SJCRH30 (cell line): ENCODE results near the gene TRMT44. TPM values are rescaled to one million over a fixed set of nuclear protein-coding genes. Genes with fewer than 3 reads are reported as not detected.
"Not testable (repeated sequence)": the region's sequence is repeated elsewhere in the genome, so short reads cannot be mapped to it uniquely, and the experiment has no call there.

Experiments used
- DNase-seq, 2 experiments: peaks; one replicate each; pipeline ENCODE4 v3.0.0-alpha.2; 2015 to 2020
- H3K27ac ChIP-seq: fragments of 250-450 bp; sonication (Bioruptor Pico); 2 replicates; pipeline ENCODE4 v1.5.1; 2020; ENCODE audit warnings: mild to moderate bottlenecking, moderate library complexity
- H3K27me3 ChIP-seq: fragments of 250-450 bp; sonication (Bioruptor Pico); 2 replicates; pipeline ENCODE4 v1.5.1; 2020; ENCODE audit warnings: mild to moderate bottlenecking, moderate library complexity
- H3K36me3 ChIP-seq: fragments of 250-450 bp; sonication (Bioruptor Pico); 2 replicates; pipeline ENCODE4 v1.5.1; 2020; ENCODE audit warnings: mild to moderate bottlenecking, moderate library complexity
- H3K4me1 ChIP-seq: fragments of 250-450 bp; sonication (Bioruptor Pico); 2 replicates; pipeline ENCODE4 v1.5.1; 2020; ENCODE audit warnings: mild to moderate bottlenecking, moderate library complexity
- H3K4me3 ChIP-seq: fragments of 250-450 bp; sonication (Bioruptor Pico); 2 replicates; pipeline ENCODE4 v1.5.1; 2020; ENCODE audit warnings: mild to moderate bottlenecking, moderate library complexity
- H3K9me3 ChIP-seq: fragments of 250-450 bp; sonication (Bioruptor Pico); replicated peaks from 2 replicates; pipeline ENCODE4 v1.5.1; 2020; ENCODE audit warnings: mild to moderate bottlenecking, moderate library complexity
- total RNA-seq: library from RNA; depleted of rRNA; stranded (reverse); fragments of >200 nt; shearing (Covaris generic); gene quantifications from 2 replicates; pipeline ENCODE4 v1.2.3, GENCODE V29; 2014

TRMT44 gene
- total RNA-seq, 1 experiment from 2014 or later, result 14.3 TPM

- no peaks in the 10 kb centered on the region for H3K4me1 ChIP-seq
- H3K36me3 ChIP-seq, result peaks cover 21% of the 10 kb centered on the region
- H3K4me3 ChIP-seq, result no peak overlapping the region
- no peak overlapping the region for H3K27ac ChIP-seq
- no peak for DNase-seq
- no peaks in the 10 kb centered on the region for H3K9me3 ChIP-seq
- no peaks in the 10 kb centered on the region for H3K27me3 ChIP-seq
Measured at GRCh38 chr4:8412288-8412687, 28.3 kb upstream of the TRMT44 start.

GRCh38 chr4:8414377-8414776, 26.2 kb upstream of the TRMT44 start:
- no peak overlapping the region for H3K4me3 ChIP-seq
- H3K9me3 ChIP-seq, result no peaks in the 10 kb centered on the region
- DNase-seq, result no peak
- no peak overlapping the region for H3K27ac ChIP-seq
- H3K4me1 ChIP-seq, result peaks cover 8% of the 10 kb centered on the region
- H3K27me3 ChIP-seq, result no peaks in the 10 kb centered on the region
- H3K36me3 ChIP-seq, result peaks cover 23% of the 10 kb centered on the region

- DNase-seq, result no peak
- no peaks in the 10 kb centered on the region for H3K9me3 ChIP-seq
- peaks cover 8% of the 10 kb centered on the region for H3K4me1 ChIP-seq
- no peak overlapping the region for H3K27ac ChIP-seq
- H3K27me3 ChIP-seq, result no peaks in the 10 kb centered on the region
- no peak overlapping the region for H3K4me3 ChIP-seq
- peaks cover 23% of the 10 kb centered on the region for H3K36me3 ChIP-seq
Measured at GRCh38 chr4:8417071-8417614, 23.4 kb upstream of the TRMT44 start.

GRCh38 chr4:8419222-8420041, 21.1 kb upstream of the TRMT44 start:
- no peak for DNase-seq
- no peaks in the 10 kb centered on the region for H3K27me3 ChIP-seq
- H3K4me3 ChIP-seq, result no peak overlapping the region
- H3K27ac ChIP-seq, result no peak overlapping the region
- peaks cover 20% of the 10 kb centered on the region for H3K36me3 ChIP-seq
- H3K4me1 ChIP-seq, result peaks cover 8% of the 10 kb centered on the region
- no peaks in the 10 kb centered on the region for H3K9me3 ChIP-seq

GRCh38 chr4:8420151-8420550, 20.4 kb upstream of the TRMT44 start:
- H3K27ac ChIP-seq, DNase-seq, H3K27me3 ChIP-seq, H3K4me3 ChIP-seq, H3K4me1 ChIP-seq, H3K9me3 ChIP-seq: not testable (repeated sequence)
- peaks cover 14% of the 10 kb centered on the region for H3K36me3 ChIP-seq

- H3K4me3 ChIP-seq, result no peak overlapping the region
- peaks cover 12% of the 10 kb centered on the region for H3K4me1 ChIP-seq
- peaks cover 8% of the 10 kb centered on the region for H3K36me3 ChIP-seq
- no peaks in the 10 kb centered on the region for H3K9me3 ChIP-seq
- H3K27ac ChIP-seq, result no peak overlapping the region
- H3K27me3 ChIP-seq, result no peaks in the 10 kb centered on the region
- no peak for DNase-seq
Measured at GRCh38 chr4:8422327-8422726, 18.2 kb upstream of the TRMT44 start.

GRCh38 chr4:8422786-8423185, 17.8 kb upstream of the TRMT44 start:
- Histone ChIP-seq H3K27ac (no peak overlapping the region), H3K27me3 (no peaks in the 10 kb centered on the region), H3K36me3 (peaks cover 8% of the 10 kb centered on the region), H3K9me3 (no peaks in the 10 kb centered on the region), H3K4me3 (no peak overlapping the region), H3K4me1 (peaks cover 9% of the 10 kb centered on the region)
- DNase-seq, result no peak

- Histone ChIP-seq H3K9me3 (no peaks in the 10 kb centered on the region), H3K27ac (peak overlapping the region; percentile 89), H3K27me3 (no peaks in the 10 kb centered on the region), H3K36me3 (peaks cover 6% of the 10 kb centered on the region; the same call in 1 of the 2 replicates), H3K4me1 (peaks cover 6% of the 10 kb centered on the region), H3K4me3 (peak overlapping the region; percentile 59)
- DNase-seq, result no peak
Measured at GRCh38 chr4:8427262-8427661, 13.3 kb upstream of the TRMT44 start.

GRCh38 chr4:8427761-8428287, 12.8 kb upstream of the TRMT44 start:
- no peaks in the 10 kb centered on the region for H3K9me3 ChIP-seq
- peaks cover 6% of the 10 kb centered on the region; the same call in 1 of the 2 replicates for H3K36me3 ChIP-seq
- H3K4me1 ChIP-seq, result peaks cover 6% of the 10 kb centered on the region
- peak; percentile 76 to 84 for DNase-seq
- no peaks in the 10 kb centered on the region for H3K27me3 ChIP-seq
- H3K4me3 ChIP-seq, result peak overlapping the region; percentile 59
- peak overlapping the region; percentile 89 for H3K27ac ChIP-seq

GRCh38 chr4:8428288-8429097, 12.1 kb upstream of the TRMT44 start:
- peaks cover 6% of the 10 kb centered on the region; the same call in 1 of the 2 replicates for H3K36me3 ChIP-seq
- peak; percentile 95 to 96 for DNase-seq
- peak overlapping the region; percentile 89 for H3K27ac ChIP-seq
- peaks cover 6% of the 10 kb centered on the region for H3K4me1 ChIP-seq
- H3K27me3 ChIP-seq, result no peaks in the 10 kb centered on the region
- H3K9me3 ChIP-seq, result no peaks in the 10 kb centered on the region
- H3K4me3 ChIP-seq, result peak overlapping the region; percentile 59

GRCh38 chr4:8431553-8431952, 9.0 kb upstream of the TRMT44 start:
- no peak for DNase-seq
- Histone ChIP-seq H3K4me1 (peaks cover 6% of the 10 kb centered on the region), H3K27me3 (no peaks in the 10 kb centered on the region), H3K9me3 (no peaks in the 10 kb centered on the region), H3K27ac (no peak overlapping the region), H3K36me3 (no peaks in the 10 kb centered on the region), H3K4me3 (no peak overlapping the region)

GRCh38 chr4:8433136-8433535, 7.4 kb upstream of the TRMT44 start:
- Histone ChIP-seq H3K27me3 (no peaks in the 10 kb centered on the region), H3K4me3 (no peak overlapping the region), H3K4me1 (no peaks in the 10 kb centered on the region), H3K36me3 (no peaks in the 10 kb centered on the region), H3K27ac (no peak overlapping the region), H3K9me3 (no peaks in the 10 kb centered on the region)
- DNase-seq, result no peak

- no peak overlapping the region for H3K27ac ChIP-seq
- no peaks in the 10 kb centered on the region for H3K9me3 ChIP-seq
- no peaks in the 10 kb centered on the region for H3K27me3 ChIP-seq
- H3K36me3 ChIP-seq, result no peaks in the 10 kb centered on the region
- DNase-seq, result no peak
- H3K4me1 ChIP-seq, result no peaks in the 10 kb centered on the region
- H3K4me3 ChIP-seq, result no peak overlapping the region
Measured at GRCh38 chr4:8434251-8435073, 6.1 kb upstream of the TRMT44 start.

- Histone ChIP-seq H3K27ac (no peak overlapping the region), H3K4me3 (no peak overlapping the region), H3K9me3 (no peaks in the 10 kb centered on the region), H3K36me3 (no peaks in the 10 kb centered on the region), H3K4me1 (no peaks in the 10 kb centered on the region), H3K27me3 (no peaks in the 10 kb centered on the region)
- DNase-seq, result no peak
Measured at GRCh38 chr4:8435656-8436121, 4.9 kb upstream of the TRMT44 start.
